HepG2 (cell line): ENCODE results near the gene WDR18. TPM values are rescaled to one million over a fixed set of nuclear protein-coding genes. Genes with fewer than 3 reads are reported as not detected.

ENCODE experiments used
- AKAP8 ChIP-seq: sonication (generic); formaldehyde crosslinking; IDR thresholded peaks from 2 replicates; pipeline ENCODE4 v1.5.1; 2020; ENCODE audit warnings: mild to moderate bottlenecking, missing genetic modification reagents
- CBX1 ChIP-seq: IDR thresholded peaks from one replicate; pipeline ENCODE4 v1.6.1; 2016; ENCODE audit warnings: antibody characterized with exemption, low read depth
- CEBPG ChIP-seq: IDR thresholded peaks from 2 replicates; pipeline ENCODE4 v1.6.1; 2016
- E2F2 ChIP-seq: sonication (generic); formaldehyde crosslinking; IDR thresholded peaks from 2 replicates; pipeline ENCODE4 v1.4.0; 2020; ENCODE audit warnings: missing genetic modification reagents, borderline replicate concordance
- HDAC1 ChIP-seq: sonication (generic); formaldehyde crosslinking; IDR thresholded peaks from 2 replicates; pipeline ENCODE4 v1.5.1; 2020; ENCODE audit warnings: mild to moderate bottlenecking, missing genetic modification reagents
- IKZF1 ChIP-seq: fragments of 450-650 bp; IDR thresholded peaks from 2 replicates; pipeline ENCODE4 v1.7.1; 2016
- JUND ChIP-seq: sonication (generic); formaldehyde crosslinking; IDR thresholded peaks from 2 replicates; pipeline ENCODE4 v1.8.0; 2022; ENCODE audit warnings: mild to moderate bottlenecking, missing genetic modification reagents
- MAF1 ChIP-seq: sonication (generic); formaldehyde crosslinking; IDR thresholded peaks from 2 replicates; pipeline ENCODE4 v1.5.0; 2020; ENCODE audit warnings: missing genetic modification reagents, borderline replicate concordance
- POLR2A ChIP-seq, 2 experiments: IDR thresholded peaks; 2 replicates each; pipeline ENCODE4 v1.6.1; 2011; ENCODE audit warnings: low read depth in 2 of 2, low read length in 2 of 2, mild to moderate bottlenecking in 1 of 2, moderate library complexity in 1 of 2; ENCODE audit not compliant: insufficient read depth in 1 of 2
- SP5 ChIP-seq: IDR thresholded peaks from 2 replicates; pipeline ENCODE4 v1.6.1; 2016; ENCODE audit warnings: low read depth, borderline replicate concordance
- YEATS2 ChIP-seq: sonication (generic); formaldehyde crosslinking; IDR thresholded peaks from 2 replicates; pipeline ENCODE4 v1.4.0; 2020; ENCODE audit warnings: missing genetic modification reagents, borderline replicate concordance
- ZMYM3 ChIP-seq: sonication (generic); formaldehyde crosslinking; IDR thresholded peaks from 2 replicates; pipeline ENCODE4 v1.5.1; 2020; ENCODE audit warnings: mild to moderate bottlenecking, missing genetic modification reagents
- ZNF614 ChIP-seq: IDR thresholded peaks from 2 replicates; pipeline ENCODE4 v1.6.1; 2018; ENCODE audit warnings: missing biosample characterization, missing genetic modification reagents, inconsistent platforms, borderline replicate concordance
- polyA plus RNA-seq, 8 experiments: library from polyadenylated mRNA; depleted of rRNA in 3 of 8; stranded (reverse) in 7 of 8; unstranded in 1 of 8; fragments of >200 nt; fragmentation: Illumina TruSeq in 4 of 8; extraction: Trizol in 4 of 8; gene quantifications; 2 replicates each; pipeline versions ENCODE4 v1.2.1 to v1.2.3, GENCODE V29; 2011 to 2016; ENCODE audit warnings: low read depth in 4 of 8, missing spikeins in 1 of 8, mixed read lengths in 1 of 8; ENCODE audit not compliant: insufficient read depth in 1 of 8
- total RNA-seq, 5 experiments: library from RNA; depleted of rRNA; stranded (reverse); fragments of >200 nt; fragmentation: Illumina TruSeq; extraction: Trizol; gene quantifications; 2 replicates each; pipeline ENCODE4 v1.2.3, GENCODE V29; 2016; ENCODE audit warnings: low read depth in 1 of 5
- TF ChIP-seq, protein P1 (sequence below): sonication (generic); formaldehyde crosslinking; IDR thresholded peaks from 2 replicates; pipeline ENCODE4 v1.5.1; 2020; ENCODE audit warnings: mild to moderate bottlenecking, moderate library complexity, missing genetic modification reagents
- TF ChIP-seq, protein P2 (sequence below): IDR thresholded peaks from 2 replicates; pipeline ENCODE4 v1.6.1; 2016

Gene WDR18
- total and polyA plus RNA-seq, 2 of the 13 experiments (the other 11 are each of a cell fraction or from before 2014, with no cell fraction given): 36.4 to 47.6 TPM

GRCh38 chr19:958967-959855 lies 24.9 kb upstream of the WDR18 start (continued):
- TF ChIP-seq, protein P1, sequence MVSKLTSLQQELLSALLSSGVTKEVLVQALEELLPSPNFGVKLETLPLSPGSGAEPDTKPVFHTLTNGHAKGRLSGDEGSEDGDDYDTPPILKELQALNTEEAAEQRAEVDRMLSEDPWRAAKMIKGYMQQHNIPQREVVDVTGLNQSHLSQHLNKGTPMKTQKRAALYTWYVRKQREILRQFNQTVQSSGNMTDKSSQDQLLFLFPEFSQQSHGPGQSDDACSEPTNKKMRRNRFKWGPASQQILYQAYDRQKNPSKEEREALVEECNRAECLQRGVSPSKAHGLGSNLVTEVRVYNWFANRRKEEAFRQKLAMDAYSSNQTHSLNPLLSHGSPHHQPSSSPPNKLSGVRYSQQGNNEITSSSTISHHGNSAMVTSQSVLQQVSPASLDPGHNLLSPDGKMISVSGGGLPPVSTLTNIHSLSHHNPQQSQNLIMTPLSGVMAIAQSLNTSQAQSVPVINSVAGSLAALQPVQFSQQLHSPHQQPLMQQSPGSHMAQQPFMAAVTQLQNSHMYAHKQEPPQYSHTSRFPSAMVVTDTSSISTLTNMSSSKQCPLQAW (CRISPR knock-in tag): no peak
- TF ChIP-seq IKZF1 (no peak), POLR2A (IDR thresholded peaks at IDR 0.05; ENCODE audit: insufficient read depth in 1 of 2, low read depth in 2 of 2, low read length in 2 of 2) (peak in 1 of 2 experiments; percentile 48; a peak in 1 of 4 replicates), SP5 (peak; percentile 21; the same call in 1 of the 2 replicates), ZMYM3 (CRISPR knock-in tag) (peak; percentile 23; the same call in 1 of the 2 replicates), MAF1 (no peak), JUND (CRISPR knock-in tag) (0 out of 2 replicates have a peak, but pooled peaks have one; percentile 46), CEBPG (CRISPR knock-in tag) (peak; percentile 41), CBX1 (no peak), YEATS2 (CRISPR knock-in tag) (no peak), HDAC1 (0 out of 2 replicates have a peak, but pooled peaks have one; percentile 49), E2F2 (no peak), AKAP8 (CRISPR knock-in tag) (0 out of 2 replicates have a peak, but pooled peaks have one; percentile 61), ZNF614 (CRISPR knock-in tag) (no peak)
- TF ChIP-seq, protein P2, sequence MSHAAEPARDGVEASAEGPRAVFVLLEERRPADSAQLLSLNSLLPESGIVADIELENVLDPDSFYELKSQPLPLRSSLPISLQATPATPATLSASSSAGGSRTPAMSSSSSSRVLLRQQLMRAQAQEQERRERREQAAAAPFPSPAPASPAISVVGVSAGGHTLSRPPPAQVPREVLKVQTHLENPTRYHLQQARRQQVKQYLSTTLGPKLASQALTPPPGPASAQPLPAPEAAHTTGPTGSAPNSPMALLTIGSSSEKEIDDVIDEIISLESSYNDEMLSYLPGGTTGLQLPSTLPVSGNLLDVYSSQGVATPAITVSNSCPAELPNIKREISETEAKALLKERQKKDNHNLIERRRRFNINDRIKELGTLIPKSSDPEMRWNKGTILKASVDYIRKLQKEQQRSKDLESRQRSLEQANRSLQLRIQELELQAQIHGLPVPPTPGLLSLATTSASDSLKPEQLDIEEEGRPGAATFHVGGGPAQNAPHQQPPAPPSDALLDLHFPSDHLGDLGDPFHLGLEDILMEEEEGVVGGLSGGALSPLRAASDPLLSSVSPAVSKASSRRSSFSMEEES (CRISPR knock-in tag): no peak
- TF ChIP-seq, all 625 proteins: peak for 52
